Activated naive CD8-positive, alpha-beta T cell treated with anti-CD3 and anti-CD28 coated beads, Interleukin-2, amount 10 ng/mL, durations not matched to agents 7 days and 5 days (primary cell): ENCODE results near the gene COPS3. TPM values are rescaled to one million over a fixed set of nuclear protein-coding genes. Genes with fewer than 3 reads are reported as not detected.
A peak's percentile ranks its signal among the peaks of the same experiment; 100 is the strongest.

Experiments used
- ATAC-seq: fragments of 150-1000 bp; cut with Tn5 transposase; one replicate; pipeline ENCODE4 v1.10.0; 2021; ENCODE audit warnings: low read depth, moderate library complexity
- POLR2A ChIA-PET: fragments of 350-600 bp; sonication (Branson Sonifier 250); formaldehyde crosslinking; loops from one replicate; lab custom pipeline; 2021; ENCODE audit warnings: antibody characterized with exemption; lab: Charles Lee
- DNase-seq: peaks from one replicate; pipeline ENCODE4 v3.0.0; 2021
- H3K27ac Mint-ChIP-seq: one replicate; pipeline ENCODE4 v1.8.0; 2022; ENCODE audit warnings: mild to moderate bottlenecking, mixed read lengths
- H3K27me3 Mint-ChIP-seq: one replicate; pipeline ENCODE4 v1.8.0; 2022; ENCODE audit warnings: mild to moderate bottlenecking, moderate library complexity, mixed read lengths
- H3K36me3 Mint-ChIP-seq: one replicate; pipeline ENCODE4 v1.8.0; 2021; ENCODE audit warnings: mild to moderate bottlenecking, mixed read lengths
- H3K4me1 Mint-ChIP-seq: one replicate; pipeline ENCODE4 v1.8.0; 2021; ENCODE audit warnings: mixed read lengths
- H3K4me3 Mint-ChIP-seq: one replicate; pipeline ENCODE4 v1.8.0; 2022; ENCODE audit warnings: mild to moderate bottlenecking, moderate library complexity, mixed read lengths
- H3K9me3 Mint-ChIP-seq: one replicate; pipeline ENCODE4 v1.8.0; 2021; ENCODE audit warnings: mixed read lengths
- total RNA-seq, 2 experiments: library from RNA; stranded (reverse); gene quantifications; one replicate each; pipeline ENCODE4 v1.2.3, GENCODE V29; 2021

The COPS3 gene
- total RNA-seq, 2 experiments from 2014 or later: 79.5 to 85.4 TPM

DNA sequence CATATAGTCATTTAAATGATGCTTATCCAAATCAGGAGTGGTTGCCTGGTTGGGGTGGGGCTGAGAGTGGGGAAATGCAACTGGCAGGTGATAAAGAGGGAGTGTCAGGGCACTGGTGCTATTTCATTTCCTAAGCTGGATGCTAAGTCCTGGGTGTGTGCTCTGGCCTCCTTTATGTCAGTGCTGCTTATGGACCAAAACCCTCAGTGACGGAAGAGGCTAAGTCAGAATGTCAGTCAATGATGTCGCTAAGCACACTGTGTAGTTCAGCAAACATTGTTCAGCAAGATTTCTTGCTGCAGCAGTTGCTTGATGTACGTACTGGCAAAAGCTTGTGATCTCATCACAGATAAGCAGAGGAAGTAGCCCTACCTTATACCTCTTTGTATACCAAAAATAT is 27.6 kb downstream of the COPS3 start:
- DNase-seq: no peak
- no peak overlapping the region for H3K4me3 Mint-ChIP-seq
- H3K27me3 Mint-ChIP-seq: no peaks in the 10 kb centered on the region
- POLR2A ChIA-PET: no interaction called here
- H3K27ac Mint-ChIP-seq: no peak overlapping the region
- ATAC-seq: no peak
- H3K4me1 Mint-ChIP-seq: peaks cover 3% of the 10 kb centered on the region
- H3K9me3 Mint-ChIP-seq: no peaks in the 10 kb centered on the region
- H3K36me3 Mint-ChIP-seq: peaks cover 28% of the 10 kb centered on the region

DNA sequence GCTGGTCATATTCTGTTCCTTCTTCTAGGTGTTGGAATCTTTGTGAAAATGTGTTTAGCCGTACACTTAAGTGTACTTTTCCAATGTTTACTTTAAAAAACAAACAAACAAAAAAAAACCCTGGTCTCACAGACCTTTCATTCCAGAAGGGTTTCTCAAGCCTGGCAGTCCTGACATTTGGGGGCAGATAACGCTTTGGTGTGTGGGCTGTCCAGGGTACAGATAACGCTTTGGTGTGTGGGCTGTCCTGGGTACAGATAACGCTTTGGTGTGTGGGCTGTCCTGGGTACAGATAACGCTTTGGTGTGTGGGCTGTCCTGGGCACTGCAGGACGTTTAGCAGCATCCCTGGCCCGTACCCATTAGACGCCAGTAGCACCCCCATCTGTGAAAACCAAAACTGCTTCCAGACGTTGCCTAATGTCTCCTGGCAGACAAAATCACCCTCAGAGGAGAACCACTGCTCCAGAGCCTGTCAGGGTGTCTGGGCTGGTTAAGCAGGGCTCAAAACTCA is 28.8 kb downstream of the COPS3 start:
- POLR2A ChIA-PET: no interaction called here

DNA sequence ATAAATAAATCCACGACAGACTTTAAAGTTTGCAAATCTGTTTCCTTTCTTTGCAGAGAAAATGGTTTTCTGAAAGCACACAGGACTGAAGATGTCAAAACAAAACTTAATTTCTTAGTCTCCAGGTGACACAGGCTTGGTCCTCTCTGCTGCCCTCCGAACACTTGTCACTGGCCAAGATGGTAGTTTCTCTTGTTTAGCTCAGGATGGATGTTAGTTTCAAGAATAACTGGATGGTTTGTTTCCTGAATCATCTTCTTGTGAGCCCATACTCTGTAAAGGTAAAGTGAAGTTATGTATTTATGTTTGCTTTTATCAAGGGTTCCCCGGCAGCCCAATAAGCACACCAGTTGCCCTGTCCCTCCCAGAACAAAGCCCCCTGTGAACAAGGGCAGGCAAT is 34.2 kb downstream of the COPS3 start:
- DNase-seq (no peak), ATAC-seq (no peak)
- POLR2A ChIA-PET: no interaction called here
- peaks cover 17% of the 10 kb centered on the region for H3K36me3 Mint-ChIP-seq
- peaks cover 4% of the 10 kb centered on the region for H3K4me1 Mint-ChIP-seq
- no peaks in the 10 kb centered on the region for H3K9me3 Mint-ChIP-seq
- no peak overlapping the region for H3K4me3 Mint-ChIP-seq
- no peaks in the 10 kb centered on the region for H3K27me3 Mint-ChIP-seq
- H3K27ac Mint-ChIP-seq: no peak overlapping the region

More for the DNA sequence above, 28.8 kb downstream of the COPS3 start:
- Mint-ChIP-seq H3K9me3 (no peaks in the 10 kb centered on the region), H3K4me3 (no peak overlapping the region), H3K4me1 (peaks cover 5% of the 10 kb centered on the region), H3K27me3 (no peaks in the 10 kb centered on the region), H3K36me3 (peaks cover 26% of the 10 kb centered on the region), H3K27ac (no peak overlapping the region)
- ATAC-seq (no peak), DNase-seq (no peak)

DNA sequence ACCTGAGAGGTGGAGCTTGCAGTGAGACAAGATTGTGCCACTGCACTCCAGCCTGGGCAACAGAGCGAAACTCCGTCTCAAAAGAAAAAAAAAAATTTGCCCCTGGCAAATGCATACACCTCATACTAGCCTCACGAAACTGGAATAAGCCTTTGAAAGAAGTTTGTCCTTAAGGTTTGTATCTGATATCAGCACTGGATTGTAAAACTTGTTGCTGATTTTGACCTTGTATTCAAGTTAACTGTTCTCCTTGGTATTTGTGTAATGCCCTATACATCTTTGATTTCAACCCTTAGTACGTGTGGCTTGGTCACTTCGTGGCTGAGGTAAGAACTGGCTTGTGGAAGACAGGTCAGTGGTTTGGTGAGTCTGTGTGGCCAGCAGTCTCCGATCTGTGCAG is 37.9 kb downstream of the COPS3 start:
- Mint-ChIP-seq H3K4me3 (no peak overlapping the region), H3K9me3 (no peaks in the 10 kb centered on the region), H3K4me1 (peaks cover 9% of the 10 kb centered on the region), H3K27me3 (no peaks in the 10 kb centered on the region), H3K27ac (no peak overlapping the region), H3K36me3 (peaks cover 11% of the 10 kb centered on the region)
- POLR2A ChIA-PET: no interaction called here
- no peak for DNase-seq
- ATAC-seq: no peak

DNA sequence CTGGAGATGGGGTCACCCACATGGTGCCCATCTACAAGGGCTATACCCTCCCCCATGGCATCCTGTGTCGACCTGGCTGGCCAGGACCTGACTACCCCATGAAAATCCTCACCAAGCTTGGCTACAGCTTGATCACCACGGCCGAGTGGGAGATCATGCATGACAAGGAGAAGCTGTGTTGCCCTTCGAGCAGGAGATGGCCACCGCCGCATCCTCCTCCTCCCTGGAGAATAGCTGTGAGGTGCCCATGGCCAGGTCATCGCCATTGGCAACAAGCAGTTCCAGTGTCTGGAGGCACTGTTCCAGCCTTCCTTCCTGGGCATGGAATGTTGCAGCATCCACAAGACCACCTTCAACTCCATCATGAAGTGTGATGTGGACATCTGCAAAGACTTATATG is 38.8 kb downstream of the COPS3 start:
- no peak for DNase-seq
- H3K27ac Mint-ChIP-seq: no peak overlapping the region
- POLR2A ChIA-PET: no interaction called here
- H3K4me3 Mint-ChIP-seq: no peak overlapping the region
- H3K4me1 Mint-ChIP-seq: peaks cover 8% of the 10 kb centered on the region
- no peaks in the 10 kb centered on the region for H3K9me3 Mint-ChIP-seq
- H3K36me3 Mint-ChIP-seq: peaks cover 9% of the 10 kb centered on the region
- ATAC-seq: no peak
- no peaks in the 10 kb centered on the region for H3K27me3 Mint-ChIP-seq

DNA sequence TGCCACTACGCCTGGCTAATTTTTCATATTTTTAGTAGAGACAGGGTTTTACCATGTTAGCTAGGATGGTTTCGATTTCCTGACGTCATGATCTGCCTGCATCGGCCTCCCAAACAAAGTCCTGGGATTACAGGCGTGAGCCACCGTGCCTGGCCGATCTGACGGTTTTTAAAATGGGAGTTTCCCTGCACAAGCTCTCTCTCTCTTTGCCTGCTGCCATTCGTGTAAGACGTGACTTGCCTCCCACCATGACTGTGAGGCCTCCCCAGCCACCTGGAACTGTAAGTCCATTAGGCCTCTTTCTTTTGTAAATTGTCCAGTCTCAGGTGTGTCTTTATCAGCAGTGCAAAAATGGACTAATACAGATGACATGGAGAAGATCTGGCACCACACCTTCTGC is 39.4 kb downstream of the COPS3 start:
- no peaks in the 10 kb centered on the region for H3K9me3 Mint-ChIP-seq
- H3K27ac Mint-ChIP-seq: no peak overlapping the region
- ATAC-seq: no peak
- peaks cover 3% of the 10 kb centered on the region for H3K36me3 Mint-ChIP-seq
- peaks cover 8% of the 10 kb centered on the region for H3K4me1 Mint-ChIP-seq
- POLR2A ChIA-PET: no interaction called here
- DNase-seq: no peak
- no peaks in the 10 kb centered on the region for H3K27me3 Mint-ChIP-seq
- no peak overlapping the region for H3K4me3 Mint-ChIP-seq

DNA sequence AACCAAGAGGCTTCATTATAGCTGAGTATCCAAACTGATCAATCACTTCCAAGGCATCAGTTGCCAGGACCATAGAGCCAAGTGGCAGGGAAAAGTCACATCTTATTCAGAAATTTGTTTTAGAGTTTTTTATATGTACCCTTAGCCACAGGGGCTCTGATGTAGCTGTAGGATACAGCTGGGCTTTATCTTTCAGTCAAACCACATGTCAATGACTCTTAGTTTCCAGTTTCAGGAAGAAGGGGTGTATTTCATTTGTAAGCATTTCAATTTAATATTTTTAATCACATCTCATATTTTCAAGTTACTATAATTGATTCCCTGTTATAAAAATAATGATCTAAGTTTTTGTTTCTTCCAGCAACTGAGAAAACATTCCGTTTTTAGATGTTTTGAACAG is 41.2 kb downstream of the COPS3 start:
- ATAC-seq (no peak), DNase-seq (no peak)
- Mint-ChIP-seq H3K27ac (no peak overlapping the region), H3K27me3 (no peaks in the 10 kb centered on the region), H3K4me1 (peaks cover 24% of the 10 kb centered on the region), H3K36me3 (no peaks in the 10 kb centered on the region), H3K9me3 (no peaks in the 10 kb centered on the region), H3K4me3 (no peak overlapping the region)
- POLR2A ChIA-PET: no interaction called here

DNA sequence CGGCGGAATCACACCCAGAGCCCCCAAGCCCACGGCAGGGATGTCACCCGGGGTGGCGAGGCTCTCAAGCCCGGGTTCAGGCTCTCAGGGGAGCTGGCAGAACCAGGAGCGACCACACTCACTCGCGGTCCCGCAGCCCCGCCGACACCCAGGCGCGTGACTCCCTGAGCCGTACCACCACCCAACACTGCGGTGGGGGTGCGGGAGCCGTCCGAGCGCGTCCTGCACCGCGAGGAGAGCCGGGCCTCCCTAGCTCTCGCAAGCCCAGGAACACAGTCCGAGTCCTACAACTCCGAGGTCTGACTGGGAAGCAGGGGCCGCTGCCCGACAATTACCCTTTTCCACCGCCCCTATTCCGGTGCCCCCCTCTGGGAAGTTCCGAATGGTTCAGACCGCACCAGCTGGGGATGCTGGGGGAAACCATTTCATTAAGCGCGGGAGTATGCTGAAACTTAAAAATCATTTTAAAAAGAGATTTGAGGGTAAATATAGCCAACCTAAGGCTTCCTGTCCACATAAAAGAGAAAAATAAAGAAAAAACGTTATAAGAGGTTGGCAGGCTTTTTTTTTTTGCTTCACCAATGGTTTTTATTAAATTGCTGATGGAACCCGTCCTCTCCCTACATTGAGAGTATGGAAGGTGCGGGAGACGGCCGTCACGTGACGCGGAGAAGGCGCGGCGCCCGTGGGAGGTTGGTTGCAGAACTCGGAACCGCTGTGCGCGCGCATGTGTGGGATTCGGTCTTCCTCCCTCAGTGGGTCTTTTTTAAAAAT is 43.8 kb downstream of the COPS3 start, which contains the start of gene FLCN:
FLCN (minus strand) TSS at position 143 of the 774 bp plus-strand sequence. CDS start 9,031 bp downstream, outside the sequence.
- Mint-ChIP-seq H3K4me1 (peaks cover 22% of the 10 kb centered on the region), H3K9me3 (no peaks in the 10 kb centered on the region), H3K27ac (peak within 1 kb of the TSS; percentile 96), H3K4me3 (peak within 1 kb of the TSS; percentile 96), H3K27me3 (no peaks in the 10 kb centered on the region), H3K36me3 (no peaks in the 10 kb centered on the region)
- POLR2A ChIA-PET: interaction anchor here (0.7 to 3.5 kb wide), 12 partner anchors 36 to 117 kb away, joined by 3 to 17 read pairs (median 4); partner anchors contain the start of gene COPS3
- ATAC-seq: peak; percentile 82
- DNase-seq: peak; percentile 92

DNA sequence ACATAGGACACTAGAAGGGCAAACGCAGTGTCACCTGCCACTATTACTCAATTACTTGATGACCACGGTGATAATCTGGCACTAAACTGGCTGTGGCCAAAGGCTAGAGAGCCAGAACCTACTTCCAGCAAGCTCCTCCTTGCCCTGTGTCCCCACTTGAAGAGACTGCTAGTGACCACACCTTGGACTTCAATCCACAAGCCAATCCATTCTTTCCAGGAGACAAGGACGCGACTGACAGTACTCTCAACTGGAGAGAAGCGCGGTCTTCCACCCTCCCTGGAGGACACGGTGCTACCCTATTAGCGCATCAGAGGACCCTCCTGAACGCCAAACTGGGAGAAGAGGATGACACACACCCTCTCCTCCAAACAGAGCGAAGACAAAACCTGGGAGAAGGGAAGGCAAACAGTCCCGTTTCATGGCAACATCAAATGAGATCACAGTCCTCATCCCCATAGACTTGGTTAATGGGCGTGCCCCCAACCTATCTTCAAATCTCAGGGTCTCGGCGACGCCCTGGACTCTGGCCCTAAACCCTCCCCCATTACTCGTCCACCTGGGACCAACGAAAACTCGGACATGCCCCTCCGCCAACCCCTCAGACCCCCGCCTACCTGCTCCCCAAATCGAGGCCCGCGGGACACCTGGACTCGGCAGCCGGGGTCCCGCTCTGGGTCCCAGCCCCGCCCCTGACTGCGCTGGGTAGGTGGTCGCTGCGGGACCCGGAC is 44.6 kb downstream of the COPS3 start:
- no peaks in the 10 kb centered on the region for H3K9me3 Mint-ChIP-seq
- H3K36me3 Mint-ChIP-seq: peaks cover 3% of the 10 kb centered on the region
- peaks cover 22% of the 10 kb centered on the region for H3K4me1 Mint-ChIP-seq
- peak; percentile 16 for ATAC-seq
- POLR2A ChIA-PET: interaction anchor here (0.7 to 3.5 kb wide), 10 partner anchors 44 to 235 kb away, joined by 3 to 17 read pairs (median 4); partner anchors contain the start of gene COPS3
- H3K27ac Mint-ChIP-seq: peak overlapping the region; percentile 96
- peak overlapping the region; percentile 96 for H3K4me3 Mint-ChIP-seq
- DNase-seq: no peak
- H3K27me3 Mint-ChIP-seq: no peaks in the 10 kb centered on the region

DNA sequence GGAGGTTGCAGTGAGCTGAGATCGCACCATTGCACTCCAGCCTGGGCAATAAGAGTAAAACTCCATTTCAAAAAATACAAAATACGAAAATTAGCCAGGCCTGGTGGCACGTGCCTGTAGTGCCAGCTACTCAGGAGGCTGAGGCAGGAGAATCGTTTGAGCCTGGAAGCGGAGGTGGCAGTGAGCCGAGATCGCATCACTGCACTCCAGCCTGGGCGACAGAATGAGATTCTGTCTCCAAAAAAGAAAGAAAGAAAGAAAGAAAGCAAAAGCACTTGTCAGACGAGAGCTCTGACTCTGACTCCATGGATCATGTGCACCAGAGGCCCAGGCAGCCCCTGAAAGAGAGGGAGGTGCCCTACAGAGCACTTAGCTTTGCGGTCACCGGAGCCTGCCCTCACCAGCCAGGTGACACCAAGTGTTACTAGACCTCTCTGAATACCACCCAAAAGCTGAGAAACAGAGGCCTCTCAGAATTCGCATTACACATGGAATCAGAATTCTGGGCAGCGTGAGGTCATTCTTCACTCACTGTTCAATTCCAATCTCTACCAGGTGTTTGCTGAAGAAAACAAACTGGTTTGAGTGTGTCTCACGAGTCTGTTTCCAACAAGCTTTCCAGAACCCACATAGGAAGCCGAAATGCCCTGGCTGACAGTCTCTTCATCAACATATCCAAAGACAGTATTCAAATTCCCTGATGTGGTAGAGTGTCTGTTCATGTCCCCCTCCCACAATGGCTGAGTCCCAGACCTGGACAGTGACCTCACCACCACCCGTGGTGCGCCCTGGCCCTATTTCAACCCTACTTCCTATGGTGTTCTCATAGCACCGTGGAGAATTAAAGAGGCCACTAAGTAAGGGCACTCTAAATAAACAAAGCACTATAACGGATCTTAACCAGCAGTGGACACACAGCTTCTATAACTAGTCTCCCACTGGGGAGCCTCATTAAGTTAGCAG is 45.6 kb downstream of the COPS3 start:
- DNase-seq: no peak
- Mint-ChIP-seq H3K9me3 (no peaks in the 10 kb centered on the region), H3K4me1 (peaks cover 22% of the 10 kb centered on the region), H3K27me3 (no peaks in the 10 kb centered on the region), H3K27ac (peak overlapping the region; percentile 96), H3K4me3 (peak overlapping the region; percentile 96), H3K36me3 (peaks cover 3% of the 10 kb centered on the region)
- POLR2A ChIA-PET: interaction anchor here (0.7 to 3.5 kb wide), 5 partner anchors 9 to 236 kb away, joined by 3 to 17 read pairs (median 3); partner anchors contain the start of gene COPS3
- no peak for ATAC-seq

DNA sequence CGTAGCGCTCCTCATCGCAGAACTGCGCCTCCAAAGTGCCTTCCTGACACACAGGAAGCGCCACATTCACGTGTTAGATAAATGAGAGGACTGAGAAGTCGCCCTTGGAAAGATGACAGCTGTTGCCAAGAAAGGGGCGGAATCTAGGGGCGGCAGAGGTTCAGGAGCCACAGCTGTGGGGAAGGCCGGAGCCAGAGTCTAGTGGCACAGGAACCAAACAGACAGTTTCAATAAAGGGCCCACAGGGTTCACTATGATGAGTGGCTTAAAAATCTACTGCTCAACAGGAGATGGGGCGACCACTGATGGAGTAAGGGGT is 48.8 kb downstream of the COPS3 start:
- no peaks in the 10 kb centered on the region for H3K27me3 Mint-ChIP-seq
- H3K9me3 Mint-ChIP-seq: no peaks in the 10 kb centered on the region
- POLR2A ChIA-PET: no interaction called here
- no peak for DNase-seq
- no peak for ATAC-seq
- H3K36me3 Mint-ChIP-seq: peaks cover 11% of the 10 kb centered on the region
- peaks cover 18% of the 10 kb centered on the region for H3K4me1 Mint-ChIP-seq
- no peak overlapping the region for H3K4me3 Mint-ChIP-seq
- no peak overlapping the region for H3K27ac Mint-ChIP-seq

DNA sequence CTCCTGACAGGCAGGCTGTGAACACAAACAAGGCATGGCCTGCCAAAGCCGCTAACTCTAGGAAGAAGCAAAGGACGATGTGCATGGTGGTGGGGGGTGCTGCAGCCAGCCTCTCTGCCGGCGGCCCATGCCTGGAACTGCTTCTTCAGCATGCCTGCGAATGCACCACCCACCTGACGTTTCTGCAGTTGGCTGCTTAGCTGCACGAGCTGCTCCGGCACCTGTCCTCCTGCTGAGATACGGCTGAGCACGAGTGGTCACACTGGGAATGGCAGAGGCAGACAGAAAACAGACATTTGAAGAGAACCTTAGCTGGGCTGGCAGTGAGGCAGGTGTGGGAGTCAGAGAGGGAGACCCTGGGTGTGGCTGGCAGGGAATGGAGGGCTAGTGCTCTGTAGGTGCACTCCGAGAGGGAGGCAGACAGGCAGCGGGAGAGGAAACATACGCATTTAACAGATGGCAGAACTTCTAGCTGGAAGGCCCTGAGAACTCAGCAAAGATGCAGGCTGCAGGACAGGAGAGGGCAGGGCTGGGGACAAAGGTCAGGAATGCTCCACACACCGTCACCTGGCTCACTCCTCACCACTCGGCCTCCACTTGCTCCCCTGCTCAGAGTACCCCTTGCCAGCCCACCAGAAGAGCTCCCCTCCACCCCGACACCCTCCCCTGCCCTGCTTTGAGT is 49.3 kb downstream of the COPS3 start:
- ATAC-seq (no peak), DNase-seq (no peak)
- H3K27ac Mint-ChIP-seq: no peak overlapping the region
- H3K4me1 Mint-ChIP-seq: peaks cover 18% of the 10 kb centered on the region
- H3K36me3 Mint-ChIP-seq: peaks cover 11% of the 10 kb centered on the region
- POLR2A ChIA-PET: no interaction called here
- H3K4me3 Mint-ChIP-seq: no peak overlapping the region
- no peaks in the 10 kb centered on the region for H3K27me3 Mint-ChIP-seq
- H3K9me3 Mint-ChIP-seq: no peaks in the 10 kb centered on the region
